ENCODE data around the gene TUBB. TPM values are rescaled to one million over a fixed set of nuclear protein-coding genes. Genes with fewer than 3 reads are reported as not detected.
"Not testable (repeated sequence)": the region's sequence is repeated elsewhere in the genome, so short reads cannot be mapped to it uniquely, and the experiment has no call there.

Gene TUBB
- polyA plus RNA-seq, 3 donors = 1,054 to 1,337 (median 1,265) TPM

- DNase-seq (ENCODE audit: extremely low read depth in 1 of 11, low read depth in 9 of 11, low spot score in 4 of 11) = no peak
Observed at GRCh38 chr6:30709101-30709868, 10.9 kb upstream of the TUBB start.

- DNase-seq (ENCODE audit: extremely low read depth in 1 of 11, low read depth in 9 of 11, low spot score in 4 of 11) = no peak
Observed at GRCh38 chr6:30711758-30712380, 8.3 kb upstream of the TUBB start.

- no peak for DNase-seq (ENCODE audit: extremely low read depth in 1 of 11, low read depth in 9 of 11, low spot score in 4 of 11)
Observed at GRCh38 chr6:30712441-30712945, 7.7 kb upstream of the TUBB start.

GRCh38 chr6:30714263-30714662 lies 5.9 kb upstream of the TUBB start:
- no peak for DNase-seq (ENCODE audit: extremely low read depth in 1 of 11, low read depth in 9 of 11, low spot score in 4 of 11)

- DNase-seq (ENCODE audit: extremely low read depth in 1 of 11, low read depth in 9 of 11, low spot score in 4 of 11) = no peak
Observed at GRCh38 chr6:30716879-30717128, 3.3 kb upstream of the TUBB start.

- DNase-seq (ENCODE audit: extremely low read depth in 1 of 11, low read depth in 9 of 11, low spot score in 4 of 11) = peak; percentile 96 to 100 (median 98)
Observed at GRCh38 chr6:30717129-30717844, 2.9 kb upstream of the TUBB start, which contains the start of gene MDC1. MDC1 (minus strand) TSS chr6:30717281; CDS start chr6:30715175, 2,106 bp downstream.

- DNase-seq (ENCODE audit: extremely low read depth in 1 of 11, low read depth in 9 of 11, low spot score in 4 of 11) = not testable (repeated sequence)
Observed at GRCh38 chr6:30717845-30718720, 2.1 kb upstream of the TUBB start.

- no peak for DNase-seq (ENCODE audit: extremely low read depth in 1 of 11, low read depth in 9 of 11, low spot score in 4 of 11)
Observed at GRCh38 chr6:30719356-30719755, 796 bp upstream of the TUBB start.

GRCh38 chr6:30720738-30721197 lies 616 bp downstream of the TUBB start:
- peak in 3 of 11 donors; percentile 27 to 42 (median 39) for DNase-seq (ENCODE audit: extremely low read depth in 1 of 11, low read depth in 9 of 11, low spot score in 4 of 11)

GRCh38 chr6:30721198-30722024 lies 1.3 kb downstream of the TUBB start:
- DNase-seq (ENCODE audit: extremely low read depth in 1 of 11, low read depth in 9 of 11, low spot score in 4 of 11) = peak in 9 of 11 donors; percentile 71 to 91 (median 88)

- not testable (repeated sequence) for DNase-seq (ENCODE audit: extremely low read depth in 1 of 11, low read depth in 9 of 11, low spot score in 4 of 11)
Observed at GRCh38 chr6:30722025-30722279, 1.8 kb downstream of the TUBB start.

GRCh38 chr6:30722280-30723112 lies 2.3 kb downstream of the TUBB start:
- peak in 6 of 11 donors; percentile 60 to 77 (median 72) for DNase-seq (ENCODE audit: extremely low read depth in 1 of 11, low read depth in 9 of 11, low spot score in 4 of 11)

GRCh38 chr6:30723159-30723842 lies 3.1 kb downstream of the TUBB start:
- not testable (repeated sequence) for DNase-seq (ENCODE audit: extremely low read depth in 1 of 11, low read depth in 9 of 11, low spot score in 4 of 11)

GRCh38 chr6:30723843-30724741 lies 3.9 kb downstream of the TUBB start:
- not testable (repeated sequence) for DNase-seq (ENCODE audit: extremely low read depth in 1 of 11, low read depth in 9 of 11, low spot score in 4 of 11)

GRCh38 chr6:30724906-30725667 lies 4.9 kb downstream of the TUBB start:
- DNase-seq (ENCODE audit: extremely low read depth in 1 of 11, low read depth in 9 of 11, low spot score in 4 of 11) = no peak
